IPS-18a (cell line): ENCODE results near the gene F13B.
"Not testable (repeated sequence)": the region's sequence is repeated elsewhere in the genome, so short reads cannot be mapped to it uniquely, and the experiment has no call there.

ENCODE experiments used
- H3K27ac ChIP-seq: one replicate; pipeline ENCODE4 v1.5.1; 2013; ENCODE audit warnings: low read length
- H3K27me3 ChIP-seq: one replicate; pipeline ENCODE4 v1.6.1; 2013; ENCODE audit warnings: mild to moderate bottlenecking, low read length; ENCODE audit not compliant: control insufficient read depth, insufficient read depth
- H3K36me3 ChIP-seq: one replicate; pipeline ENCODE4 v1.6.1; 2013; ENCODE audit warnings: low read depth, low read length; ENCODE audit not compliant: control insufficient read depth
- H3K4me1 ChIP-seq: one replicate; pipeline ENCODE4 v1.6.1; 2013; ENCODE audit warnings: low read depth, low read length; ENCODE audit not compliant: control insufficient read depth
- H3K4me3 ChIP-seq: one replicate; pipeline ENCODE4 v1.5.1; 2013; ENCODE audit warnings: low read length
- H3K9ac ChIP-seq: one replicate; pipeline ENCODE4 v1.6.1; 2013; ENCODE audit warnings: mild to moderate bottlenecking, low read length, moderate library complexity
- H3K9me3 ChIP-seq: one replicate; pipeline ENCODE4 v1.6.1; 2013; ENCODE audit warnings: low read depth, low read length; ENCODE audit not compliant: control insufficient read depth

Gene F13B, protein sequence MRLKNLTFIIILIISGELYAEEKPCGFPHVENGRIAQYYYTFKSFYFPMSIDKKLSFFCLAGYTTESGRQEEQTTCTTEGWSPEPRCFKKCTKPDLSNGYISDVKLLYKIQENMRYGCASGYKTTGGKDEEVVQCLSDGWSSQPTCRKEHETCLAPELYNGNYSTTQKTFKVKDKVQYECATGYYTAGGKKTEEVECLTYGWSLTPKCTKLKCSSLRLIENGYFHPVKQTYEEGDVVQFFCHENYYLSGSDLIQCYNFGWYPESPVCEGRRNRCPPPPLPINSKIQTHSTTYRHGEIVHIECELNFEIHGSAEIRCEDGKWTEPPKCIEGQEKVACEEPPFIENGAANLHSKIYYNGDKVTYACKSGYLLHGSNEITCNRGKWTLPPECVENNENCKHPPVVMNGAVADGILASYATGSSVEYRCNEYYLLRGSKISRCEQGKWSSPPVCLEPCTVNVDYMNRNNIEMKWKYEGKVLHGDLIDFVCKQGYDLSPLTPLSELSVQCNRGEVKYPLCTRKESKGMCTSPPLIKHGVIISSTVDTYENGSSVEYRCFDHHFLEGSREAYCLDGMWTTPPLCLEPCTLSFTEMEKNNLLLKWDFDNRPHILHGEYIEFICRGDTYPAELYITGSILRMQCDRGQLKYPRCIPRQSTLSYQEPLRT

GRCh38 chr1:197066719-197067456 is at the start of gene F13B:
Gene F13B, minus strand, starts transcription at chr1:197067260. Its CDS starts 37 bp downstream, at chr1:197067223.
- H3K9ac ChIP-seq: no peak within 1 kb of the TSS
- H3K9me3 ChIP-seq: no peaks in the 10 kb centered on the region
- H3K27me3 ChIP-seq: no peaks in the 10 kb centered on the region
- no peak within 1 kb of the TSS for H3K27ac ChIP-seq
- no peaks in the 10 kb centered on the region for H3K4me1 ChIP-seq
- H3K4me3 ChIP-seq: no peak within 1 kb of the TSS
- H3K36me3 ChIP-seq: no peaks in the 10 kb centered on the region

DNA sequence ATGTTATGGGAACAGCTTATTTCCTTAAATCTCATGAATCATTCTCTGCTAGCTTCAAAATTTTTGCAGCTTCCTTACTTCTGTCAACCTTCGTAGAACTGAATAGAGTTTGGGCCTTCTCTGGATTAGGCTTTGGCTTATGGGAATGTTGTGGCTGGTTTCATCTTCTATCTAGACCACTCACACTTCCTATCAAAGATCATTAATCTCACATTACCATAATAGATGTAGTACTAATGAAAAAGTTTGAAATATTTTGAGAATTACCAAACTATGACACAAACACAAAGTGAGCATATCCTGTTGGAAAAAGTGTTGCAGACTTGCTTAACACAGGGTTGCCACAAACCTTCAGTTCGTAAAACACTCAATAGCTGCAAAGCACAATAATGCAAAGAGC is 49.1 kb upstream of the F13B start:
- Histone ChIP-seq H3K27ac (no peak overlapping the region), H3K9ac (no peak overlapping the region), H3K36me3 (peaks cover 49% of the 10 kb centered on the region), H3K27me3 (no peaks in the 10 kb centered on the region), H3K4me1 (no peaks in the 10 kb centered on the region), H3K9me3 (no peaks in the 10 kb centered on the region), H3K4me3 (no peak overlapping the region)

DNA sequence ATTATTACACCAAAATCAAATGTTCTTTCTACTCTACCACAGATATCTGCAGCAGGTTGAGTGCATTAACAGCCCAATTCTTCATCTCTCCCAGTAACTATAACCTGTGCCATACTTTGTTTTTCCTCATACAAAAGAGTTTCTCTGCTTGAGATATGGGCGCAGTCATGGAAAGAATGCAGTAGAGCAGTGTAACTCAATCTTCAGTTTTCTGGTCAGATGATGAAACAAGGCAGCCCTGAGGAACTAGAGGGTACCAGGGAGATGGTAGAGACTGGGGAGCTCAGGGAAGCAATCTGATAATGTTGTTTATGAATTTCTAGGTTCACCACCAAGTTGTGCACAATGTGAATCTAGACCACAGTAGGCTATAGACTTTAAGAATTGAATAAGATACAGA is 39.8 kb upstream of the F13B start:
- Histone ChIP-seq H3K4me1 (no peaks in the 10 kb centered on the region), H3K4me3 (no peak overlapping the region), H3K9ac (no peak overlapping the region), H3K27ac (no peak overlapping the region), H3K27me3 (no peaks in the 10 kb centered on the region), H3K9me3 (peaks cover 30% of the 10 kb centered on the region), H3K36me3 (peaks cover 51% of the 10 kb centered on the region)

- H3K36me3 ChIP-seq: peaks cover 45% of the 10 kb centered on the region
- no peaks in the 10 kb centered on the region for H3K27me3 ChIP-seq
- H3K4me1 ChIP-seq: no peaks in the 10 kb centered on the region
- H3K9me3 ChIP-seq: peaks cover 31% of the 10 kb centered on the region
- H3K27ac ChIP-seq: no peak overlapping the region
- no peak overlapping the region for H3K4me3 ChIP-seq
- H3K9ac ChIP-seq: no peak overlapping the region
Observed at GRCh38 chr1:197103300-197103699, 36.2 kb upstream of the F13B start.

DNA sequence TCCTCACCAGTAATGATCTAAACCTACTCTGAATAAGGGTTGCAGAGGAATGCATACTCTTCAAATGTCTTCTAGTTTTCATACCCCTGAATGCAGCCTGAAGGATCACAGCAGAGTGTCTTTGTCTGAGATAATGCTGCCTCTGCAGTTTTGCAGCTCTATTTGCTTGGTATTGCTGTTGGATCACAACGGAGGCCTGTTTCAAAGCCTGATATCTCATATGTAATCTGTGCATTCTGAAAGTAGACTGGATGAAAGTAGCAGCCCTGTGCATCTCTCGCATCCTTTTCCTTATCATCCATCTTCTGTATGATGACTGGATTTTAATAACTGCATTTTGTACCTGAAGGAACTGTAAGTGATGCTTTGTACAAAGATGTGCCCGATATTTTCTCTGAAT is 34.9 kb upstream of the F13B start:
- Histone ChIP-seq H3K4me1 (no peaks in the 10 kb centered on the region), H3K36me3 (peaks cover 44% of the 10 kb centered on the region), H3K27ac (no peak overlapping the region)

DNA sequence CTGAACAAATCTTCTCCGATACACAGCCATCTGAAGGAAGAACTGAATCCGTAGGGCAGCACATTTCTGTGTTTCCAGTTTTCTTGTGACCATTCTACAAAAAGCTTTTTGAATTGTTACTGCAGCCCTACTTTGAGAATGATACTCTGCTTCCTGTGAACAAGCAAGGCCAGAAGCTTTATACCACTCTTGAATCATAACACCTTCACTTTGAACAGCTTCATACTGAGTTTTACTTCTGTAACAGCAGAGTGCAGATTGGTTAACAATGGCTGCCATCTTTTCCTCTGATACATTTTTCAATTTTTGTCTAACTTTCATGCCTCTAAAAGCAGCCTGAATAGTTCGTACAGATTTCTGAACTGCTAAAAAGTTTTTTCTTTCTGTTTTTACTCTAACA is 33.6 kb upstream of the F13B start:
- Histone ChIP-seq H3K4me3 (no peak overlapping the region), H3K27me3 (no peaks in the 10 kb centered on the region), H3K4me1 (no peaks in the 10 kb centered on the region), H3K9ac (no peak overlapping the region), H3K27ac (no peak overlapping the region), H3K36me3 (peaks cover 32% of the 10 kb centered on the region), H3K9me3 (peaks cover 31% of the 10 kb centered on the region)

More for the DNA sequence above, 34.9 kb upstream of the F13B start:
- H3K9ac ChIP-seq: no peak overlapping the region
- H3K27me3 ChIP-seq: no peaks in the 10 kb centered on the region
- H3K9me3 ChIP-seq: peaks cover 31% of the 10 kb centered on the region
- H3K4me3 ChIP-seq: no peak overlapping the region

GRCh38 chr1:197099444-197099843 is 32.4 kb upstream of the F13B start:
- Histone ChIP-seq H3K27me3 (no peaks in the 10 kb centered on the region), H3K4me3 (no peak overlapping the region), H3K9ac (no peak overlapping the region), H3K36me3 (peaks cover 30% of the 10 kb centered on the region), H3K27ac (no peak overlapping the region), H3K9me3 (peaks cover 25% of the 10 kb centered on the region), H3K4me1 (no peaks in the 10 kb centered on the region)

- H3K36me3 ChIP-seq: peaks cover 38% of the 10 kb centered on the region
- H3K9ac ChIP-seq, H3K4me1 ChIP-seq, H3K4me3 ChIP-seq, H3K27ac ChIP-seq, H3K27me3 ChIP-seq, H3K9me3 ChIP-seq: not testable (repeated sequence)
Observed at GRCh38 chr1:197096971-197097370, 29.9 kb upstream of the F13B start.

DNA sequence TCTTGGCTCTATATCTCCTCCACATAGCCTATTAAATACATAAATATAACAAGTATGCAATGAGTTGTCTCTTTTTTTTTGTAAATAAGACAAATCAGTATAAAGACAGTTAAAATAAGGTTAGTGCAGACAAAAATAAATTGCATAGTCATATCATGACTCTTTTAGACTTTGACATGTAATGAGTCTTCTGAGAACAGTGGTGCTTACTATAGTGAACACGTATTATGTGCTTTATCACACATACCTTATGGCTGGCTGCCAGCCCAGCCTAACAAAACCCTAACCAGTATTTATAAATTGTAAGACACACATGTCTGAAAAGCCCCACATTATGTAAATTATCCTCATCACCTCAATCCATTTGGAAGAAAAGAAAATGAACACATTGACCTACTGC is 29.1 kb upstream of the F13B start:
- Histone ChIP-seq H3K27ac (no peak overlapping the region), H3K4me1 (no peaks in the 10 kb centered on the region), H3K4me3 (no peak overlapping the region), H3K9ac (no peak overlapping the region), H3K27me3 (no peaks in the 10 kb centered on the region), H3K36me3 (peaks cover 46% of the 10 kb centered on the region), H3K9me3 (no peaks in the 10 kb centered on the region)

DNA sequence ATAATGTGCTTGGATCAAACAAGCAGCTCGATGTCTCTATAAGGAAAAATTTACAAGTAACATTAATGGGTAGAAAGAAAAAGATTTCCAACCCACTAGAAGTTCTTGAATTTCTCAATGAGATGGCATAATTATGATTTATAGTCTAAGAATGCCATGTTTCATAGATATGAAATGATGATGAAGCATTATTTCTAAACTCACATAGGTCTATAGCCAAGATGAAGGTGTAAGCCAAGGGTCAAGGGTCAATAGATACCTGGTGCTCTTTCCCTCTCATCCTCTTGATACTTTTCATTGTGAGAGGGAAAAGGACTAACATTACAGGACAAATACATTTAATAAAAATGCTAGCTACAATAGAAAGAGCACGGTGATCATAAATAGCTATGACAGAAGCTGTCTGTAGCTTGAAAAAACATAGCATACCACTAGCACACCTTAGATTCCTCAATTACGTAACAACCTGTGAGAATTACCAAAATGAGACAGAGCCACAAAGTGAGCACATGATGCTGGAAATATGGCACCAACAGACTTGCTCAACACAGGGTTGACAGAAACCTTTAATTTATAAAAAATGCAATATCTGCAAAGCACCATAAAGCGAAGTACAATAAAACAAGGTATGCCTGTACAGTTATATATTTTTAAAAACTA is 26.3 kb upstream of the F13B start:
- H3K27ac ChIP-seq: no peak overlapping the region
- no peaks in the 10 kb centered on the region for H3K9me3 ChIP-seq
- no peak overlapping the region for H3K9ac ChIP-seq
- peaks cover 65% of the 10 kb centered on the region for H3K36me3 ChIP-seq
- H3K4me3 ChIP-seq: no peak overlapping the region
- H3K27me3 ChIP-seq: no peaks in the 10 kb centered on the region
- H3K4me1 ChIP-seq: no peaks in the 10 kb centered on the region

DNA sequence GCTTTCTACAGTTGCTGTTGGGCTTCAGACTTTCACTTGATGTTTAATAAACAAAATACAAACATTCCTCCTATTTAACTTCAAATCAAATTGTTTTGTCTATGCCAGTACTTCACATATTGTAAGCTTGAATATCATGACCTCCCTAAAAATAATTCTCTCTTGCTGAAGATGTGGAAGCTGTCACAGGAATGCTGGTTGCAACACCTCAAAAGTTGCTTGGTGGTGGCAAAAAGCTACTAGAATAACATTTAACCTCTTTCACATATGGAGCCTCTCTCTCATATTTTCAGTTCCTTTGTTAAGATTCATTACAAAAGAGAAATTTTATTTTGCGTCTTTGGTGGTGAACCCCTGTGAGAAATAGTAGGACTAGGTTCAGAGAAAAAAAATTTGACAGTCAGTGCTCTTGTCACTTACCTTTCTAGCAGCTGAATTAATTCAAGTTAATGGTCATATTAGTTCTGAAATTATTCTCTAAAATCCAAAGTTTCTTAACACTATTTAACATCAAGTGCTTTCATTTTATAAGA is 25.5 kb upstream of the F13B start:
- Histone ChIP-seq H3K27me3 (no peaks in the 10 kb centered on the region), H3K9ac (no peak overlapping the region), H3K9me3 (no peaks in the 10 kb centered on the region), H3K27ac (no peak overlapping the region), H3K36me3 (peaks cover 73% of the 10 kb centered on the region), H3K4me1 (no peaks in the 10 kb centered on the region), H3K4me3 (no peak overlapping the region)
